ENCODE data around the gene OR4D2. TPM values are rescaled to one million over a fixed set of nuclear protein-coding genes. Genes with fewer than 3 reads are reported as not detected.

Gene OR4D2
- total RNA-seq, 2 donors from 2014 or later, result not detected

DNA sequence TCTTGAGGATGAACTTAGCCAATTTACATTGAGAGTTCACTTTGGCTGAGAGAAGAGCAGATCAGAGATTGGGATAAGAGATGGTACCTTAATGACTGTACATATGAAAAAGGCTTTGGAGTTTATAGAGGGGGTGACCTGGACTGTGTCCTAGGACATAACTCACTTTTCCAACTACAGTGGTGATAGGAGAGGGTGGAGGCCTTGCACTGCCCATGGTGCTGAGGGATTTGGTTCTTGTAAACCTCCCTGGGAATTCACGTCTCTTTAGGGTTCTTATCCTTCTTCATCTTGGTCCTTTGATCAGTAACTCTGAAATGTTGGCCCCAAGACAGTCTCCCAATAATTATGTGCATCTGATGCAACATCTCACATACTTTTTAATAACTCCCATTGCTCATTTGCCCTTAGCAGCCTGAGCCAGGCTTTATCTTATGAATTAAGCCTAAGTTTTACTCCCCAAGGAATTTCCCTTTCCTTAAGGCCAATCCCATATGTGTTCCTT lies 18.8 kb upstream of the OR4D2 start, which contains the start of gene OR4D1:
Gene OR4D1, plus strand, starts transcription at position 455 of the 505 bp plus-strand sequence. CDS start 6,770 bp downstream, outside the sequence.
- no peaks in the 10 kb centered on the region for H3K27me3 ChIP-seq
- H3K9me3 ChIP-seq, result peaks cover 0 to 6% (median 2%) of the 10 kb centered on the region in 3 donors
- WGBS, 2 donors, result 27 to 29% methylated on average over 1 of the region's 1 CpG
- H3K4me1 ChIP-seq, result no peaks in the 10 kb centered on the region
- DNase-seq (no peak), ATAC-seq (no peak)
- H3K36me3 ChIP-seq (replicated peaks in 1 of 2; ENCODE audit: insufficient read depth in 1 of 2, low read depth in 2 of 2), result no peaks in the 10 kb centered on the region
- intact Hi-C loops (cut with DNase I), result no loop called here
- no peak within 1 kb of the TSS for H3K27ac ChIP-seq
- TF ChIP-seq POLR2A (IDR thresholded peaks at IDR 0.05) (no peak), CTCF (IDR thresholded peaks at IDR 0.05) (no peak)
- H3K4me3 ChIP-seq, result no peak within 1 kb of the TSS

DNA sequence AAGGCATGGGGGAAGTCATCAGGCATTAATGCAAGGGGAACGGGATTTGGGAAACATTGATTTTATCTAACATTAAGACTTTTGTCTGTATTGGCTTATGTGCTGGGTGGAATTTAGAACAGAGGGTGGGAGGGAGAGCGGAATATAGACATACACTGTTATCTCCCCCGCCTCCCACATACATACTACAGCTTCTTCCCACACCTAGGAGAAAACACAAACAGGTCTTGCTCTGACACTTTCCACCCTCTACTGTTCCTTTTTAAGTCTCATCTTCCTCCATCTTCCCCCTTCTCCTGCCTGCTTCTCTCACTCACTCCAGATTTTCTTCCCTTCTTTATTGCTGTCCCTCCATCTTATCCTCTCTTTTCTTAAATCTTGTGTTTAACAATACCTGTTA lies 18.2 kb upstream of the OR4D2 start:
- H3K4me1 ChIP-seq, result no peaks in the 10 kb centered on the region
- no peak overlapping the region for H3K27ac ChIP-seq
- H3K27me3 ChIP-seq, result no peaks in the 10 kb centered on the region
- intact Hi-C loops (cut with DNase I), result no loop called here
- no peaks in the 10 kb centered on the region for H3K36me3 ChIP-seq (replicated peaks in 1 of 2; ENCODE audit: insufficient read depth in 1 of 2, low read depth in 2 of 2)
- 72 to 75% methylated on average over 3 of the region's 3 CpGs for WGBS, 2 donors
- DNase-seq (no peak), ATAC-seq (no peak)
- TF ChIP-seq CTCF (IDR thresholded peaks at IDR 0.05) (no peak), POLR2A (IDR thresholded peaks at IDR 0.05) (no peak)
- H3K4me3 ChIP-seq, result no peak overlapping the region
- peaks cover 0 to 6% (median 2%) of the 10 kb centered on the region in 3 donors for H3K9me3 ChIP-seq

DNA sequence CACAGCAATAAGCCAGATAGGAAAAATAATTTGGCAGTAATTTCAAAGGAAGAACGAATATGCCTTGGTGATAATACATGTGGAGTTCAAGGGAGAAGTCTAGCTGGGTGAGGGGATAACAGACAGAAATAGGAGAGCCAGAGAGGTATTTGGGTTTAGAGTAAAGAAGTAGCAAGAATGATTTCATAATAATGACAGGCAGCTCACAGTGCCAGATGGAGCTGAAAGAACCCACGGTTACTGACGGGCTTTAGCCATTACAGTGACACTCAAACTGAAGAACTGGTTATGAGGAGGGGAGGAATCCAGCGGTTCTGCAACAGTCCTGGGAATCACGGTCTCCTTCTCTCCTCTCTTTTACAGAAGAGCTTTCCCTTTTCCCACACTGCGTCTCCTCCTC lies 16.4 kb upstream of the OR4D2 start:
- ATAC-seq (no peak), DNase-seq (no peak)
- TF ChIP-seq POLR2A (IDR thresholded peaks at IDR 0.05) (no peak), CTCF (IDR thresholded peaks at IDR 0.05) (no peak)
- no peaks in the 10 kb centered on the region for H3K4me1 ChIP-seq
- no peaks in the 10 kb centered on the region for H3K27me3 ChIP-seq
- no peak overlapping the region for H3K4me3 ChIP-seq
- H3K9me3 ChIP-seq, result peaks cover 0 to 6% (median 0%) of the 10 kb centered on the region in 3 donors
- intact Hi-C loops (cut with DNase I), result no loop called here
- 34 to 38% methylated on average over 6 of the region's 6 CpGs for WGBS, 2 donors
- no peak overlapping the region for H3K27ac ChIP-seq
- no peaks in the 10 kb centered on the region for H3K36me3 ChIP-seq (replicated peaks in 1 of 2; ENCODE audit: insufficient read depth in 1 of 2, low read depth in 2 of 2)

DNA sequence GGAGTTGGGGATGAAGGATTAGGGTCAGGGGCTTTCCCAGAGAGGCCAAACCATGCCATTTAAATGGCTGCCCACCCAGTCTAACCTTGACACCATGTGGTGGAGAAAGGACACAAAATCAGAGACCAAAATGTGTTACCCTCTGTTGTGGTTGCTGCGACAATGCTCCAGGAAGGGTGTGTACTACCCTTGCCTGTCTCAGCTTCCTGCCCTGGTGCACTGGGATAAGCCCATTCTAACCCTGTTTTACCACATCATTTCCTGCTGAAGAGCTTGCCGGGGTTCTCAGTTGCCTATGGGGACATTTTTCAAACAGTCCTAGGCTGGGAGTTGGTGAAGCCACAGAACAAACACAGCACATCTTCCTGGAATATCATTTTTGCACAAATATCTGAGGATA lies 13.7 kb upstream of the OR4D2 start:
- no peaks in the 10 kb centered on the region for H3K27me3 ChIP-seq

More for the DNA sequence above, 13.7 kb upstream of the OR4D2 start:
- no peaks in the 10 kb centered on the region for H3K36me3 ChIP-seq (replicated peaks in 1 of 2; ENCODE audit: insufficient read depth in 1 of 2, low read depth in 2 of 2)
- 54 to 64% methylated on average over 2 of the region's 2 CpGs for WGBS, 2 donors
- H3K27ac ChIP-seq, result no peak overlapping the region
- no peaks in the 10 kb centered on the region for H3K9me3 ChIP-seq
- no peak for TF ChIP-seq CTCF (IDR thresholded peaks at IDR 0.05)
- TF ChIP-seq POLR2A (IDR thresholded peaks at IDR 0.05), result no peak
- DNase-seq, result no peak
- ATAC-seq, result no peak
- H3K4me3 ChIP-seq, result no peak overlapping the region
- peaks cover 9% of the 10 kb centered on the region for H3K4me1 ChIP-seq
- intact Hi-C loops (cut with DNase I), result no loop called here
